ENCODE results near the gene NFYC.

DNA sequence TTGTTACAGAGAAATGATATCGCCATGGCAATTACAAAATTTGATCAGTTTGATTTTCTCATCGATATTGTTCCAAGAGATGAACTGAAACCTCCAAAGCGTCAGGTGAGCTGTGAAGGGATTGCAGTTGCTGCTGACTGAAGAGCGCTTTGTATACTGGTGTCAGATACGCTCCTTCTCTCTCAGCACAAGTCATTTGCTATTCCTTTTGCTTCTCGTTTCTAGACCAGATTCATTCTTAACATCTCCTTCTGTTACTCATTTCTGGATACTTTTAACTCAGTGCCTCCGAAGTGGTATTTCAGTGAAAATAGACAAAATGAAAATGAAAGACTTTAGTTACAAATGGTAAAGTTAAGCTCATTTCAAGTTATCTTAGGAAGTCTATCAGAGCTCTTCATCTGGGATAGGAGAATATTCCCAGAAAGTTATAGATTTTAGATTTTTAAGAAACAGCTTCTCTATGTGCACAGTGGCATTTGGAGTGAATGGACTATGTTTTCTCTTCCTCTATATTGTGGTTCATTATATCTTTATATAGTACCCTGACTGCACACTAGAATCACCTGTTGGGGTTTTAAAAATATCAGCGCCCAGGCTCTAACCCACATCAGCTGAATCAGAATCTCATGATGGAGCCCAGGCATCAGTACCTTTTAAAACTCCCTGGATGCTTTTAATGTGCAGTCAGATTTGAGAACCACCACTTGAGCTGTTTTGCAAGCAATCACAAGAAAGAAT lies 61.8 kb downstream of the NFYC start:
- TF ChIP-seq, protein P1, sequence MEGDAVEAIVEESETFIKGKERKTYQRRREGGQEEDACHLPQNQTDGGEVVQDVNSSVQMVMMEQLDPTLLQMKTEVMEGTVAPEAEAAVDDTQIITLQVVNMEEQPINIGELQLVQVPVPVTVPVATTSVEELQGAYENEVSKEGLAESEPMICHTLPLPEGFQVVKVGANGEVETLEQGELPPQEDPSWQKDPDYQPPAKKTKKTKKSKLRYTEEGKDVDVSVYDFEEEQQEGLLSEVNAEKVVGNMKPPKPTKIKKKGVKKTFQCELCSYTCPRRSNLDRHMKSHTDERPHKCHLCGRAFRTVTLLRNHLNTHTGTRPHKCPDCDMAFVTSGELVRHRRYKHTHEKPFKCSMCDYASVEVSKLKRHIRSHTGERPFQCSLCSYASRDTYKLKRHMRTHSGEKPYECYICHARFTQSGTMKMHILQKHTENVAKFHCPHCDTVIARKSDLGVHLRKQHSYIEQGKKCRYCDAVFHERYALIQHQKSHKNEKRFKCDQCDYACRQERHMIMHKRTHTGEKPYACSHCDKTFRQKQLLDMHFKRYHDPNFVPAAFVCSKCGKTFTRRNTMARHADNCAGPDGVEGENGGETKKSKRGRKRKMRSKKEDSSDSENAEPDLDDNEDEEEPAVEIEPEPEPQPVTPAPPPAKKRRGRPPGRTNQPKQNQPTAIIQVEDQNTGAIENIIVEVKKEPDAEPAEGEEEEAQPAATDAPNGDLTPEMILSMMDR (IDR thresholded peaks at IDR 0.05; ENCODE audit: borderline replicate concordance, extremely low read depth, low read length, poor library complexity, severe bottlenecking): no peak
- TF ChIP-seq EZH2 (IDR thresholded peaks at IDR 0.05; ENCODE audit: borderline replicate concordance, low read depth, low read length, severe bottlenecking): no peak

Measured in DND-41 (cell line).